ENCODE measurements around the gene PRIM1.
A peak's percentile ranks its signal among the peaks of the same experiment; 100 is the strongest.
"Not testable (repeated sequence)": the region's sequence is repeated elsewhere in the genome, so short reads cannot be mapped to it uniquely, and the experiment has no call there.

The PRIM1 gene

GRCh38 chr12:56716933-56717880 is 34.9 kb downstream of the PRIM1 start:
- DNase-seq (ENCODE audit: low spot score) = no peak

- DNase-seq (ENCODE audit: low spot score) = no peak
Measured at GRCh38 chr12:56716458-56716857, 35.7 kb downstream of the PRIM1 start.

GRCh38 chr12:56715798-56716197 is 36.3 kb downstream of the PRIM1 start:
- DNase-seq (ENCODE audit: low spot score) = no peak

- DNase-seq (ENCODE audit: low spot score) = no peak
Measured at GRCh38 chr12:56714431-56714929, 37.6 kb downstream of the PRIM1 start.

- no peak for DNase-seq (ENCODE audit: low spot score)
Measured at GRCh38 chr12:56713345-56713744, 38.8 kb downstream of the PRIM1 start.

GRCh38 chr12:56709759-56710376 is 42.3 kb downstream of the PRIM1 start:
- no peak for DNase-seq (ENCODE audit: low spot score)

- DNase-seq (ENCODE audit: low spot score) = not testable (repeated sequence)
Measured at GRCh38 chr12:56704522-56704921, 47.6 kb downstream of the PRIM1 start.

GRCh38 chr12:56699020-56699661 is 53.0 kb downstream of the PRIM1 start:
- no peak for DNase-seq (ENCODE audit: low spot score)

GRCh38 chr12:56695327-56696101 is 56.6 kb downstream of the PRIM1 start:
- no peak for DNase-seq (ENCODE audit: low spot score)

- no peak for DNase-seq (ENCODE audit: low spot score)
Measured at GRCh38 chr12:56694161-56694560, 58.0 kb downstream of the PRIM1 start.

- DNase-seq (ENCODE audit: low spot score) = no peak
Measured at GRCh38 chr12:56688846-56689109, 63.3 kb downstream of the PRIM1 start.

GRCh38 chr12:56688129-56688845 is 63.8 kb downstream of the PRIM1 start, which contains the start of gene PTGES3:
TSS of gene PTGES3 (minus strand) at chr12:56688284. CDS start at chr12:56687999, 285 bp downstream.
- peak; percentile 100 for DNase-seq (ENCODE audit: low spot score)

GRCh38 chr12:56687223-56688128 is 64.6 kb downstream of the PRIM1 start:
- peak; percentile 46 for DNase-seq (ENCODE audit: low spot score)

GRCh38 chr12:56684745-56685359 is 67.3 kb downstream of the PRIM1 start:
- no peak for DNase-seq (ENCODE audit: low spot score)

GRCh38 chr12:56682323-56682722 is 69.8 kb downstream of the PRIM1 start:
- no peak for DNase-seq (ENCODE audit: low spot score)

Data from LoVo (cell line).